Measurements from ENCODE around the gene PARN.
A peak's percentile ranks its signal among the peaks of the same experiment; 100 is the strongest.
"Not testable (repeated sequence)": the region's sequence is repeated elsewhere in the genome, so short reads cannot be mapped to it uniquely, and the experiment has no call there.

The PARN gene

GRCh38 chr16:14423344-14423743, 206.7 kb downstream of the PARN start:
- no peak for FAIRE-seq
- no peak for DNase-seq (ENCODE audit: insufficient read length, low spot score)
- TF ChIP-seq POLR2A (IDR thresholded peaks at IDR 0.05; ENCODE audit: low read depth, low read length) (no peak), POU2F2 (IDR thresholded peaks at IDR 0.05; ENCODE audit: low read depth, low read length) (no peak), TAF1 (IDR thresholded peaks at IDR 0.05; ENCODE audit: low read depth, low read length) (no peak), POLR2AphosphoS5 (IDR thresholded peaks at IDR 0.05; ENCODE audit: low read depth, low read length) (no peak), SPI1 (IDR thresholded peaks at IDR 0.05; ENCODE audit: low read depth, low read length) (no peak), PAX5 (IDR thresholded peaks at IDR 0.05; ENCODE audit: insufficient read depth, low read length, severe bottlenecking) (no peak)

- FAIRE-seq (no peak), DNase-seq (ENCODE audit: insufficient read length, low spot score) (no peak)
- TF ChIP-seq POLR2A (IDR thresholded peaks at IDR 0.05; ENCODE audit: low read depth, low read length): no peak
- TF ChIP-seq PAX5 (IDR thresholded peaks at IDR 0.05; ENCODE audit: insufficient read depth, low read length, severe bottlenecking): no peak
- no peak for TF ChIP-seq POLR2AphosphoS5 (IDR thresholded peaks at IDR 0.05; ENCODE audit: low read depth, low read length)
- no peak for TF ChIP-seq TAF1 (IDR thresholded peaks at IDR 0.05; ENCODE audit: low read depth, low read length)
- no peak for TF ChIP-seq SPI1 (IDR thresholded peaks at IDR 0.05; ENCODE audit: low read depth, low read length)
- no peak for TF ChIP-seq POU2F2 (IDR thresholded peaks at IDR 0.05; ENCODE audit: low read depth, low read length)
Observed at GRCh38 chr16:14420721-14421488, 209.2 kb downstream of the PARN start.

- not testable (repeated sequence) for FAIRE-seq; DNase-seq (ENCODE audit: insufficient read length, low spot score)
Observed at GRCh38 chr16:14420243-14420642, 209.8 kb downstream of the PARN start.

GRCh38 chr16:14419817-14420216, 210.2 kb downstream of the PARN start:
- DNase-seq (ENCODE audit: insufficient read length, low spot score): no peak
- TF ChIP-seq POLR2AphosphoS5 (IDR thresholded peaks at IDR 0.05; ENCODE audit: low read depth, low read length): no peak
- no peak for TF ChIP-seq PAX5 (IDR thresholded peaks at IDR 0.05; ENCODE audit: insufficient read depth, low read length, severe bottlenecking)
- TF ChIP-seq POLR2A (IDR thresholded peaks at IDR 0.05; ENCODE audit: low read depth, low read length): no peak
- no peak for TF ChIP-seq POU2F2 (IDR thresholded peaks at IDR 0.05; ENCODE audit: low read depth, low read length)
- TF ChIP-seq TAF1 (IDR thresholded peaks at IDR 0.05; ENCODE audit: low read depth, low read length): no peak
- TF ChIP-seq SPI1 (IDR thresholded peaks at IDR 0.05; ENCODE audit: low read depth, low read length): no peak
- no peak for FAIRE-seq

GRCh38 chr16:14418795-14419225, 211.2 kb downstream of the PARN start:
- DNase-seq (ENCODE audit: insufficient read length, low spot score) (no peak), FAIRE-seq (no peak)
- TF ChIP-seq TAF1 (IDR thresholded peaks at IDR 0.05; ENCODE audit: low read depth, low read length): no peak
- TF ChIP-seq PAX5 (IDR thresholded peaks at IDR 0.05; ENCODE audit: insufficient read depth, low read length, severe bottlenecking): no peak
- no peak for TF ChIP-seq POLR2AphosphoS5 (IDR thresholded peaks at IDR 0.05; ENCODE audit: low read depth, low read length)
- TF ChIP-seq POLR2A (IDR thresholded peaks at IDR 0.05; ENCODE audit: low read depth, low read length): no peak
- TF ChIP-seq SPI1 (IDR thresholded peaks at IDR 0.05; ENCODE audit: low read depth, low read length): no peak
- no peak for TF ChIP-seq POU2F2 (IDR thresholded peaks at IDR 0.05; ENCODE audit: low read depth, low read length)

GRCh38 chr16:14416184-14416583, 213.9 kb downstream of the PARN start:
- no peak for DNase-seq (ENCODE audit: insufficient read length, low spot score)
- FAIRE-seq: no peak
- TF ChIP-seq POLR2AphosphoS5 (IDR thresholded peaks at IDR 0.05; ENCODE audit: low read depth, low read length): no peak
- no peak for TF ChIP-seq PAX5 (IDR thresholded peaks at IDR 0.05; ENCODE audit: insufficient read depth, low read length, severe bottlenecking)
- TF ChIP-seq SPI1 (IDR thresholded peaks at IDR 0.05; ENCODE audit: low read depth, low read length): no peak
- TF ChIP-seq POLR2A (IDR thresholded peaks at IDR 0.05; ENCODE audit: low read depth, low read length): no peak
- TF ChIP-seq TAF1 (IDR thresholded peaks at IDR 0.05; ENCODE audit: low read depth, low read length): no peak
- TF ChIP-seq POU2F2 (IDR thresholded peaks at IDR 0.05; ENCODE audit: low read depth, low read length): no peak

GRCh38 chr16:14415291-14415690, 214.8 kb downstream of the PARN start:
- no peak for DNase-seq (ENCODE audit: insufficient read length, low spot score)
- no peak for TF ChIP-seq PAX5 (IDR thresholded peaks at IDR 0.05; ENCODE audit: insufficient read depth, low read length, severe bottlenecking)
- TF ChIP-seq POLR2A (IDR thresholded peaks at IDR 0.05; ENCODE audit: low read depth, low read length): no peak
- TF ChIP-seq SPI1 (IDR thresholded peaks at IDR 0.05; ENCODE audit: low read depth, low read length): no peak
- no peak for TF ChIP-seq TAF1 (IDR thresholded peaks at IDR 0.05; ENCODE audit: low read depth, low read length)
- no peak for TF ChIP-seq POU2F2 (IDR thresholded peaks at IDR 0.05; ENCODE audit: low read depth, low read length)
- no peak for TF ChIP-seq POLR2AphosphoS5 (IDR thresholded peaks at IDR 0.05; ENCODE audit: low read depth, low read length)
- FAIRE-seq: peak; percentile 51

GRCh38 chr16:14409563-14409962, 220.5 kb downstream of the PARN start:
- DNase-seq (ENCODE audit: insufficient read length, low spot score) (no peak), FAIRE-seq (peak; percentile 54)

GRCh38 chr16:14407786-14408399, 222.2 kb downstream of the PARN start:
- no peak for DNase-seq (ENCODE audit: insufficient read length, low spot score)
- no peak for TF ChIP-seq POLR2AphosphoS5 (IDR thresholded peaks at IDR 0.05; ENCODE audit: low read depth, low read length)
- TF ChIP-seq PAX5 (IDR thresholded peaks at IDR 0.05; ENCODE audit: insufficient read depth, low read length, severe bottlenecking): no peak
- TF ChIP-seq POU2F2 (IDR thresholded peaks at IDR 0.05; ENCODE audit: low read depth, low read length): no peak
- TF ChIP-seq SPI1 (IDR thresholded peaks at IDR 0.05; ENCODE audit: low read depth, low read length): no peak
- no peak for TF ChIP-seq POLR2A (IDR thresholded peaks at IDR 0.05; ENCODE audit: low read depth, low read length)
- TF ChIP-seq TAF1 (IDR thresholded peaks at IDR 0.05; ENCODE audit: low read depth, low read length): no peak
- FAIRE-seq: no peak

More at GRCh38 chr16:14409563-14409962, 220.5 kb downstream of the PARN start:
- TF ChIP-seq POLR2A (IDR thresholded peaks at IDR 0.05; ENCODE audit: low read depth, low read length): no peak
- no peak for TF ChIP-seq TAF1 (IDR thresholded peaks at IDR 0.05; ENCODE audit: low read depth, low read length)
- no peak for TF ChIP-seq POU2F2 (IDR thresholded peaks at IDR 0.05; ENCODE audit: low read depth, low read length)
- no peak for TF ChIP-seq PAX5 (IDR thresholded peaks at IDR 0.05; ENCODE audit: insufficient read depth, low read length, severe bottlenecking)
- TF ChIP-seq SPI1 (IDR thresholded peaks at IDR 0.05; ENCODE audit: low read depth, low read length): no peak
- TF ChIP-seq POLR2AphosphoS5 (IDR thresholded peaks at IDR 0.05; ENCODE audit: low read depth, low read length): no peak
